ENCODE data around the gene INTS11. TPM values are rescaled to one million over a fixed set of nuclear protein-coding genes. Genes with fewer than 3 reads are reported as not detected.

The INTS11 gene
- total RNA-seq, 1 experiment from 2014 or later, result 139 TPM

GRCh38 chr1:1346501-1346890, 22.0 kb upstream of the INTS11 start:
- no peak overlapping the region for H3K4me2 ChIP-seq (ENCODE audit: insufficient read depth, insufficient read length, low read length)
- H2BK15ac ChIP-seq (ENCODE audit: low read depth, low read length), result no peak overlapping the region

More at GRCh38 chr1:1346501-1346890, 22.0 kb upstream of the INTS11 start:
- Histone ChIP-seq H2BK12ac (ENCODE audit: insufficient read length, low read depth, low read length) (no peak overlapping the region), H3K79me2 (ENCODE audit: insufficient read depth, low read length) (peaks cover 3% of the 10 kb centered on the region; the same call in 1 of the 2 replicates), H3K27ac (ENCODE audit: insufficient read length, low read depth, low read length) (no peak overlapping the region), H3K23ac (ENCODE audit: insufficient read length, low read depth, low read length) (no peak overlapping the region), H2BK120ac (ENCODE audit: low read depth, low read length, poor library complexity, severe bottlenecking) (no peak overlapping the region), H3K9ac (ENCODE audit: extremely low read depth, insufficient read length, low read length) (no peak overlapping the region), H3K23me2 (ENCODE audit: insufficient read length, low read depth, low read length, poor library complexity, severe bottlenecking) (peaks cover 9% of the 10 kb centered on the region), H3K18ac (ENCODE audit: insufficient read length, low read depth, low read length) (no peak overlapping the region), H2AK5ac (ENCODE audit: insufficient read length, low read length) (no peak overlapping the region), H4K20me1 (ENCODE audit: control insufficient read depth, insufficient read depth, insufficient read length) (peaks cover 3% of the 10 kb centered on the region), H4K8ac (replicated peaks; ENCODE audit: insufficient read length, low read depth, low read length) (no peak overlapping the region), H3K4ac (ENCODE audit: low read depth, low read length) (no peak overlapping the region), H2BK20ac (ENCODE audit: low read depth, low read length, poor library complexity, severe bottlenecking) (no peak overlapping the region), H3K14ac (ENCODE audit: insufficient read depth, low read length) (no peak overlapping the region), H4K91ac (ENCODE audit: insufficient read length, low read depth, low read length) (no peak overlapping the region), H4K5ac (ENCODE audit: insufficient read length, low read depth, low read length) (no peak overlapping the region), H3T11ph (ENCODE audit: low read length) (no peak overlapping the region), H3K79me1 (ENCODE audit: insufficient read depth, low read depth, low read length, poor library complexity, severe bottlenecking) (peaks cover 13% of the 10 kb centered on the region), H3K56ac (ENCODE audit: insufficient read length, low read depth, low read length) (no peak overlapping the region), H2BK5ac (ENCODE audit: insufficient read length, low read length) (no peak overlapping the region), H2AFZ (ENCODE audit: low read length) (no peak overlapping the region), H3K4me1 (ENCODE audit: insufficient read depth, low read length) (no peaks in the 10 kb centered on the region; the same call in 1 of the 2 replicates), H3K9me3 (ENCODE audit: control insufficient read depth, low read depth, low read length) (no peaks in the 10 kb centered on the region), H3K27me3 (ENCODE audit: insufficient read depth, low read length) (no peaks in the 10 kb centered on the region)
- Mint-ChIP-seq H3K4me3 (no peak overlapping the region; a peak in 1 of 5 replicates), H3K4me1 (peaks cover 6 to 17% of the 10 kb centered on the region in 2 experiments), H3K9me3 (no peaks in the 10 kb centered on the region), H3K27me3 (ENCODE audit: low read depth) (no peaks in the 10 kb centered on the region), H3K36me3 (ENCODE audit: insufficient read depth in 1 of 3, low read depth in 3 of 3) (peaks cover 6 to 8% (median 7%) of the 10 kb centered on the region in 3 experiments; a peak in 6 of 7 replicates), H3K27ac (no peak overlapping the region)
- DNase-seq, result no peak
- WGBS (ENCODE audit: extremely low coverage, insufficient read length, low lambda C conversion rate), result no CpG with 5 or more reads among the region's 10 CpGs
- no peak for TF ChIP-seq CTCF (conservative IDR thresholded peaks at IDR 0.05)
